H1 (cell line): ENCODE measurements around the gene SPRYD4. TPM values are rescaled to one million over a fixed set of nuclear protein-coding genes. Genes with fewer than 3 reads are reported as not detected.

ENCODE experiments used
- CTCF ChIA-PET: fragments of 300-600 bp; sonication (Branson Sonifier 250); formaldehyde crosslinking; loops from one replicate; lab custom pipeline; 2021; ENCODE audit not compliant: partially characterized antibody; lab: Charles Lee
- POLR2A ChIA-PET: fragments of 300-600 bp; sonication (Branson Sonifier 250); formaldehyde crosslinking; loops from one replicate; lab custom pipeline; 2021; ENCODE audit warnings: inconsistent platforms; ENCODE audit not compliant: partially characterized antibody; lab: Charles Lee
- DNase-seq, 2 experiments: peaks; one replicate each; pipeline versions ENCODE4 v3.0.0 to v3.0.0-alpha.2; 2010 to 2022; ENCODE audit warnings: low spot score in 2 of 2, low read depth in 1 of 2, mixed read lengths in 1 of 2
- FAIRE-seq: peaks from 2 replicates; lab custom pipeline; 2011; peaks lifted over from hg19 to GRCh38; lab: Jason Lieb, UNC
- H2AFZ ChIP-seq: 2 replicates; pipeline ENCODE4 v1.8.1; 2012; ENCODE audit warnings: low read length, inconsistent platforms
- H2AK5ac ChIP-seq: 2 replicates; pipeline ENCODE4 v1.6.1; 2013; ENCODE audit warnings: low read depth, low read length
- H2BK120ac ChIP-seq: replicated peaks from 2 replicates; pipeline ENCODE3; 2013; ENCODE audit warnings: low read depth, low read length, inconsistent platforms
- H2BK12ac ChIP-seq: 2 replicates; pipeline ENCODE4 v1.6.1; 2013; ENCODE audit warnings: low read depth, low read length
- H2BK15ac ChIP-seq: 2 replicates; pipeline ENCODE4 v1.6.1; 2013; ENCODE audit warnings: low read length
- H2BK20ac ChIP-seq: 2 replicates; pipeline ENCODE4 v1.6.1; 2013; ENCODE audit warnings: low read length
- H2BK5ac ChIP-seq: 2 replicates; pipeline ENCODE4 v1.6.1; 2013; ENCODE audit warnings: low read depth, low read length
- H3K14ac ChIP-seq: 2 replicates; pipeline ENCODE4 v1.6.1; 2013; ENCODE audit warnings: inconsistent platforms; ENCODE audit not compliant: insufficient read length
- H3K18ac ChIP-seq: 2 replicates; pipeline ENCODE4 v1.6.1; 2013; ENCODE audit warnings: low read length; ENCODE audit errors: extremely low read depth
- H3K23ac ChIP-seq: 2 replicates; pipeline ENCODE4 v1.6.1; 2013; ENCODE audit warnings: inconsistent platforms; ENCODE audit not compliant: insufficient read length
- H3K23me2 ChIP-seq: 2 replicates; pipeline ENCODE4 v1.6.1; 2013; ENCODE audit warnings: low read depth, low read length
- H3K27ac ChIP-seq: 2 replicates; pipeline ENCODE4 v1.6.1; 2011; ENCODE audit warnings: low read depth, low read length, inconsistent platforms
- H3K27me3 ChIP-seq, 4 experiments: replicated peaks in 1 of 4; 1 replicate in 1 of 4; 2 replicates in 3 of 4; pipeline versions ENCODE4 v1.6.1 to v1.8.1; 2011 to 2013; ENCODE audit warnings: low read length in 3 of 4, mild to moderate bottlenecking in 3 of 4, inconsistent platforms in 2 of 4, mixed read lengths in 2 of 4, moderate library complexity in 1 of 4; ENCODE audit not compliant: control insufficient read depth in 3 of 4, insufficient read depth in 3 of 4; ENCODE audit errors: extremely low read depth in 1 of 4
- H3K36me3 ChIP-seq, 4 experiments: 2 replicates each; pipeline versions ENCODE4 v1.6.1 to v1.8.1; 2011 to 2013; ENCODE audit warnings: mild to moderate bottlenecking in 4 of 4, low read length in 3 of 4, moderate library complexity in 2 of 4, control low read depth in 1 of 4, inconsistent platforms in 1 of 4; ENCODE audit not compliant: insufficient read depth in 4 of 4, control insufficient read depth in 2 of 4
- H3K4ac ChIP-seq: replicated peaks from 2 replicates; pipeline ENCODE3; 2013; ENCODE audit warnings: low read length, low read depth, mixed read lengths, inconsistent platforms; ENCODE audit not compliant: insufficient read length
- H3K4me1 ChIP-seq, 4 experiments: replicated peaks in 1 of 4; 1 replicate in 1 of 4; 2 replicates in 3 of 4; pipeline versions ENCODE4 v1.6.1 to v1.8.1; 2011 to 2013; ENCODE audit warnings: low read length in 3 of 4, inconsistent platforms in 2 of 4, mixed read lengths in 1 of 4; ENCODE audit not compliant: insufficient read depth in 4 of 4, control insufficient read depth in 3 of 4
- H3K4me2 ChIP-seq, 2 experiments: 2 replicates each; pipeline versions ENCODE4 v1.6.1 to v1.8.1; 2011 to 2013; ENCODE audit warnings: low read depth in 2 of 2, low read length in 2 of 2, control low read depth in 1 of 2, inconsistent platforms in 1 of 2, mild to moderate bottlenecking in 1 of 2; ENCODE audit not compliant: insufficient read depth in 1 of 2
- H3K4me3 ChIP-seq, 4 experiments: fragments of 200-600, 300-600 bp in 1 of 4; sonication (generic), shearing (Covaris generic), sonication (Bioruptor Twin) in 1 of 4; 2 replicates each; pipeline versions ENCODE4 v1.5.1 to v1.8.1; 2011 to 2016; ENCODE audit warnings: low read length in 4 of 4, low read depth in 3 of 4, control low read depth in 2 of 4, inconsistent platforms in 2 of 4, mild to moderate bottlenecking in 2 of 4, mixed read lengths in 1 of 4, moderate library complexity in 1 of 4; ENCODE audit not compliant: insufficient read depth in 2 of 4; ENCODE audit errors: extremely low read depth in 1 of 4
- H3K56ac ChIP-seq: replicated peaks from 2 replicates; pipeline ENCODE3; 2013; ENCODE audit warnings: low read depth, mild to moderate bottlenecking, mixed read lengths, low read length, inconsistent platforms; ENCODE audit not compliant: insufficient read length
- H3K79me1 ChIP-seq: 2 replicates; pipeline ENCODE4 v1.6.1; 2013; ENCODE audit warnings: low read depth, low read length, control low read depth
- H3K79me2 ChIP-seq, 2 experiments: 2 replicates each; pipeline versions ENCODE4 v1.6.1 to v1.8.1; 2012 to 2013; ENCODE audit warnings: low read length in 2 of 2, mild to moderate bottlenecking in 2 of 2, inconsistent platforms in 1 of 2; ENCODE audit not compliant: insufficient read depth in 2 of 2, control insufficient read depth in 1 of 2
- H3K9ac ChIP-seq, 4 experiments: replicated peaks in 1 of 4; 1 replicate in 1 of 4; 2 replicates in 3 of 4; pipeline versions ENCODE4 v1.6.1 to v1.8.1; 2011 to 2013; ENCODE audit warnings: low read depth in 3 of 4, low read length in 3 of 4, control low read depth in 2 of 4, mild to moderate bottlenecking in 2 of 4, moderate library complexity in 2 of 4, inconsistent platforms in 1 of 4; ENCODE audit errors: extremely low read depth in 1 of 4
- H3K9me3 ChIP-seq, 2 experiments: 2 replicates each; pipeline versions ENCODE4 v1.6.1 to v1.8.1; 2012 to 2013; ENCODE audit warnings: mild to moderate bottlenecking in 2 of 2, moderate library complexity in 2 of 2, control low read depth in 1 of 2, inconsistent platforms in 1 of 2, low read depth in 1 of 2, low read length in 1 of 2, mixed read lengths in 1 of 2; ENCODE audit not compliant: insufficient read depth in 2 of 2
- H4K20me1 ChIP-seq, 2 experiments: replicated peaks in 1 of 2; 2 replicates each; pipeline versions ENCODE3 to v1.8.1; 2011 to 2013; ENCODE audit warnings: inconsistent platforms in 2 of 2, low read length in 2 of 2, mild to moderate bottlenecking in 1 of 2; ENCODE audit not compliant: insufficient read depth in 2 of 2, control insufficient read depth in 1 of 2
- H4K5ac ChIP-seq: 2 replicates; pipeline ENCODE4 v1.6.1; 2013; ENCODE audit warnings: low read length, low read depth, mixed read lengths, inconsistent platforms; ENCODE audit not compliant: insufficient read length
- H4K8ac ChIP-seq: 2 replicates; pipeline ENCODE4 v1.8.0; 2013; ENCODE audit warnings: mild to moderate bottlenecking, moderate library complexity, low read length, inconsistent platforms; ENCODE audit not compliant: insufficient read depth; ENCODE audit errors: extremely low read depth
- H4K91ac ChIP-seq: replicated peaks from 2 replicates; pipeline ENCODE3; 2013; ENCODE audit warnings: low read length, mixed read lengths, inconsistent platforms; ENCODE audit not compliant: insufficient read length
- ATF2 ChIP-seq: IDR thresholded peaks from 2 replicates; pipeline ENCODE4 v1.6.1; 2012; ENCODE audit warnings: low read length, inconsistent platforms
- BCL11A ChIP-seq, 2 experiments: IDR thresholded peaks; one replicate each; pipeline ENCODE4 v1.6.1; 2011; ENCODE audit warnings: low read depth in 2 of 2, low read length in 2 of 2, mild to moderate bottlenecking in 2 of 2
- CHD1 ChIP-seq: IDR thresholded peaks from 2 replicates; pipeline ENCODE4 v1.6.1; 2012; ENCODE audit warnings: low read depth, low read length, improper control_type of control experiment
- EP300 ChIP-seq, 2 experiments: IDR thresholded peaks; 1 replicate in 1 of 2; 2 replicates in 1 of 2; pipeline ENCODE4 v1.6.1; 2011 to 2012; ENCODE audit warnings: low read depth in 2 of 2, low read length in 2 of 2, mild to moderate bottlenecking in 2 of 2, borderline replicate concordance in 1 of 2, inconsistent platforms in 1 of 2, moderate library complexity in 1 of 2
- HDAC2 ChIP-seq, 2 experiments: fragments of 300-600 bp in 1 of 2; sonication (generic) in 1 of 2; IDR thresholded peaks; 2 replicates each; pipeline ENCODE4 v1.6.1; 2011 to 2012; ENCODE audit warnings: low read depth in 2 of 2, low read length in 2 of 2, mild to moderate bottlenecking in 2 of 2, moderate library complexity in 2 of 2, borderline replicate concordance in 1 of 2, inconsistent platforms in 1 of 2
- JUN ChIP-seq: IDR thresholded peaks from 2 replicates; pipeline ENCODE4 v1.6.1; 2011; ENCODE audit warnings: low read depth, mild to moderate bottlenecking, improper control_type of control experiment, low read length
- NRF1 ChIP-seq: IDR thresholded peaks from 2 replicates; pipeline ENCODE4 v1.6.1; 2011; ENCODE audit warnings: mild to moderate bottlenecking, low read depth, low read length, improper control_type of control experiment
- POLR2AphosphoS5 ChIP-seq: IDR thresholded peaks from 2 replicates; pipeline ENCODE4 v1.6.1; 2011; ENCODE audit warnings: low read depth, low read length
- RNF2 ChIP-seq: fragments of 200-900, 300-1000 bp; sonication (generic); IDR thresholded peaks from 2 replicates; pipeline ENCODE4 v1.7.1; 2016; ENCODE audit warnings: borderline replicate concordance, low read depth, mild to moderate bottlenecking, antibody characterized with exemption, low read length; ENCODE audit not compliant: poor library complexity, severe bottlenecking; ENCODE audit errors: missing control alignments
- SAP30 ChIP-seq: fragments of 300-600 bp; sonication (generic); IDR thresholded peaks from 2 replicates; pipeline ENCODE4 v1.7.1; 2012; ENCODE audit warnings: low read length, moderate library complexity, mild to moderate bottlenecking, inconsistent platforms; ENCODE audit not compliant: insufficient read depth, insufficient replicate concordance
- YY1 ChIP-seq: IDR thresholded peaks from 2 replicates; pipeline ENCODE4 v1.6.1; 2011; ENCODE audit warnings: low read depth, mild to moderate bottlenecking, low read length
- WGBS, 2 experiments: shearing (Covaris generic) in 1 of 2; methylation state at CpG; one replicate each; pipeline versions ENCODE4 v1.1.6 to v1.1.7; 2013 to 2015; ENCODE audit warnings: low lambda C conversion rate in 2 of 2, mixed read lengths in 2 of 2, inconsistent platforms in 1 of 2, low coverage in 1 of 2, missing lambda C conversion rate in 1 of 2; ENCODE audit not compliant: insufficient replicate concordance in 2 of 2, insufficient coverage in 1 of 2, insufficient read length in 1 of 2; ENCODE audit errors: extremely low coverage in 1 of 2, missing lambda C conversion rate in 1 of 2; 5-methylcytosine and 5-hydroxymethylcytosine counted together
- polyA plus RNA-seq, 7 experiments: library from polyadenylated mRNA; depleted of rRNA in 3 of 7; stranded (reverse) in 5 of 7; unstranded in 2 of 7; fragments of >200 nt in 5 of 7; fragments of 200-250 nt in 2 of 7; gene quantifications; 1 replicate in 5 of 7; 2 replicates in 1 of 7; 4 replicates in 1 of 7; pipeline versions ENCODE4 v1.2.1 to v1.2.3, GENCODE V29; 2011 to 2013; ENCODE audit warnings: missing spikeins in 2 of 7, mixed read lengths in 2 of 7
- total RNA-seq: library from RNA; stranded (reverse); fragmentation: NEBNext Ultra II Directional; extraction: Animal tissue kit (Norgen Biotek cat#: 25700); gene quantifications from 2 replicates; pipeline ENCODE4 v1.2.1, GENCODE V29; 2021

The SPRYD4 gene
- total and polyA plus RNA-seq, 2 of the 8 experiments (the other 6 are each of a cell fraction or from before 2014, with no cell fraction given) = 4.3 to 5.3 TPM

GRCh38 chr12:56528846-56529245 is 60.5 kb downstream of the SPRYD4 start:
- Histone ChIP-seq H4K91ac (no peak overlapping the region), H3K4me2 (no peak overlapping the region), H2BK12ac (no peak overlapping the region), H2AFZ (no peak overlapping the region), H3K79me1 (no peaks in the 10 kb centered on the region; the same call in 1 of the 2 replicates), H4K8ac (no peak overlapping the region), H4K5ac (no peak overlapping the region), H3K23ac (no peak overlapping the region), H3K56ac (no peak overlapping the region), H3K9me3 (no peaks in the 10 kb centered on the region), H3K27me3 (no peaks in the 10 kb centered on the region), H2BK20ac (no peak overlapping the region), H3K36me3 (no peaks in the 10 kb centered on the region), H2BK5ac (no peak overlapping the region; the same call in 1 of the 2 replicates), H2AK5ac (no peak overlapping the region), H3K4me3 (no peak overlapping the region), H3K79me2 (peaks cover 0 to 20% of the 10 kb centered on the region in 2 experiments; a peak in 2 of 4 replicates), H2BK15ac (no peak overlapping the region), H3K27ac (no peak overlapping the region), H3K23me2 (no peaks in the 10 kb centered on the region), H2BK120ac (no peak overlapping the region), H3K4ac (no peak overlapping the region), H4K20me1 (no peaks in the 10 kb centered on the region), H3K18ac (no peak overlapping the region), H3K9ac (no peak overlapping the region), H3K14ac (no peak overlapping the region), H3K4me1 (peaks cover 0 to 8% (median 4%) of the 10 kb centered on the region in 4 experiments; a peak in 3 of 7 replicates)
- ChIA-PET POLR2A (no interaction called here), CTCF (interaction anchor here (0.9 to 2.7 kb wide), 4 partner anchors 9 to 65 kb away, joined by 5 to 13 read pairs (median 6); no protein-coding TSS in a partner anchor)
- FAIRE-seq = no peak
- 82% methylated on average over 1 of the region's 1 CpG; no CpG with 5 or more reads in 1 of the 2 experiments for WGBS, 2 experiments
- DNase-seq = no peak
- TF ChIP-seq HDAC2 (IDR thresholded peaks at IDR 0.05; ENCODE audit: borderline replicate concordance in 1 of 2, low read depth in 2 of 2, low read length in 2 of 2) (no peak), POLR2AphosphoS5 (no peak), CHD1 (no peak), ATF2 (no peak), NRF1 (no peak), YY1 (no peak), JUN (no peak), SAP30 (no peak), BCL11A (IDR thresholded peaks at IDR 0.05; ENCODE audit: low read depth in 2 of 2, low read length in 2 of 2) (no peak), EP300 (IDR thresholded peaks at IDR 0.05; ENCODE audit: borderline replicate concordance in 1 of 2, low read depth in 2 of 2, low read length in 2 of 2) (no peak), RNF2 (no peak)
